ENCODE data around the gene SPPL3. TPM values are rescaled to one million over a fixed set of nuclear protein-coding genes. Genes with fewer than 3 reads are reported as not detected.

The SPPL3 gene
- polyA plus RNA-seq, 3 donors: 9.3 to 20.7 (median 12.9) TPM

DNA sequence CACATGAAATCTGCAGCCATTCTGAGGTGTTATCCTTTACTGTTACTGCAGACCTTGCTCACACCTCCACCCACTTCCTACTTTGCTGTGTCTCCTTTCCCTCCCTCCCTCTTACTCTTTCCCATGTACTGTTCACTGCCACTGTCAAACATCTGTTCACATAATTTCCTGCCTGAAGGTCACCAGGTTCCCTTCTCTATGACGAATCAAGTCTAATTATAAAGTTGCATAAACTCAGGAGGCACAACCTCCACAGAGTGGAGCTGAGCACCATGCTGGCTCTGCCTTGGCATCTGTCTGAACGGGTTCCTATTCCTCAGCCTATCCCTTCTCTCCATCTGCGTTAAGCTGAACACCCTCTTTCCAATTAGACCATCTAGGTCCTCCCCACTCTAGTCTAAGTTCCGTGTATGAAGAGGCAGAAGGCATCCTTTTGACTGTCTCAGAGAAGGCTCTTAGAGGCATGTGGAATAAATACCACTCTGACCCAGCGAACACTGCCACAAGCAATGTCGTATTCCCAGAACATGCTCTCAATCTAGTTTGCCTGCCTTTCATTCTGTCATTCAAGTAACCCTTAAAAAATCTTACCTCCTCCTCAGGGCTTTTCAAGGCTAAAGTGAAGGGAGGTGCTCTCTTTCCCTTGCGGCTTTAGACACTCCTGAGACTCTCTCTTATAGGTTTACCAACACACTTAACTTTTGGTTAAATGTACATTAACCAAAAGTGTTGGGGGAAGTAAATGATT is 129.8 kb downstream of the SPPL3 start:
- H3K27ac ChIP-seq (ENCODE audit: low read depth, low read length): no peak overlapping the region
- 72 to 79% (median 76%) methylated on average over 7 of the region's 7 CpGs for WGBS, 3 donors

- no peak overlapping the region for H3K27ac ChIP-seq (ENCODE audit: low read depth, low read length)
- 86 to 91% (median 86%) methylated on average over 11 of the region's 11 CpGs for WGBS, 3 donors
These were observed 133.1 kb downstream of the SPPL3 start for GRCh38 chr12:120771097-120771496.

GRCh38 chr12:120767071-120768024 is 136.8 kb downstream of the SPPL3 start:
- H3K27ac ChIP-seq (ENCODE audit: low read depth, low read length): no peak overlapping the region
- WGBS, 3 donors: 83 to 91% (median 85%) methylated on average over 11 of the region's 11 CpGs

- 77 to 92% (median 87%) methylated on average over 5 of the region's 5 CpGs for WGBS, 3 donors
- H3K27ac ChIP-seq (ENCODE audit: low read depth, low read length): no peak overlapping the region
These were observed 137.6 kb downstream of the SPPL3 start for GRCh38 chr12:120766566-120766965.

DNA sequence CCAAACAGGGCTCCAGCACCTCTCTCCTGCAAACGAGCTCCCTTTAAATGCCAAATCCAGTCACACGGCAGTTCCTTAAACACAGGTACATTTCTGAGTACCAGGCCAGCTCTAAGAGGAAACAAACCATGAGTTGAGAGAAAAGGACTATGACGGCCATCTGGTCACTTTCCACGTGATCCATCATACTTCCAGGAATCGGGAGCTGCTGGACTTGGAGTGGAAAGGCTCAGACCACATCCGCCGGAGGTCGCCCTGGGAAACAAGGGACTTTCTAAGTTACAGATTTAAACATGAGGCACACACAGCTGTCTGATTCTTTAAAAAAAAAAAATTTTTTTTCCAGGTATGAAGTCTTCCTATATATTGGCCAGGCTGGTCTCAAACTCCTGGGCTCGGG is 139.3 kb downstream of the SPPL3 start:
- H3K27ac ChIP-seq (ENCODE audit: low read depth, low read length): no peak overlapping the region
- WGBS, 3 donors: 80 to 88% (median 85%) methylated on average over 9 of the region's 9 CpGs

DNA sequence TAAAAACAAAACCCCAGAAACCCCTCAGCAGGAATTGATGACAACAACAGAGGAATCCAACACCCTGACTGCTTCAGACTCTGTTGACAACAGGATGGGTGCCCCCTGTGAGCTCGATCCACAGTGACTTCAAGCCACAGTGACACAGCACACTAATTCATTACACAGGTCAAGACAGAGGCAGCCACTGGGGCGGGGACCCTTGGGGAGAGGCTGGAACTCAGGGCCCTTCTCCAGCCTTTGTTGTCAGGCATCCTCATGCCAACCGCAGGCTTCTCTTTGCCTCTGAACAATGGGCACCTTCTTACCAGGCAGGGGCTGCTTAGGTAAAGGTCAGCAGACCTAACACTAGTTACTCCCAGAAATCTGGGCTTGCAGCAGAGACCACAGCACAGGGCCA is 140.9 kb downstream of the SPPL3 start:
- 65 to 78% (median 76%) methylated on average over 3 of the region's 3 CpGs for WGBS, 3 donors
- no peak overlapping the region for H3K27ac ChIP-seq (ENCODE audit: low read depth, low read length)

DNA sequence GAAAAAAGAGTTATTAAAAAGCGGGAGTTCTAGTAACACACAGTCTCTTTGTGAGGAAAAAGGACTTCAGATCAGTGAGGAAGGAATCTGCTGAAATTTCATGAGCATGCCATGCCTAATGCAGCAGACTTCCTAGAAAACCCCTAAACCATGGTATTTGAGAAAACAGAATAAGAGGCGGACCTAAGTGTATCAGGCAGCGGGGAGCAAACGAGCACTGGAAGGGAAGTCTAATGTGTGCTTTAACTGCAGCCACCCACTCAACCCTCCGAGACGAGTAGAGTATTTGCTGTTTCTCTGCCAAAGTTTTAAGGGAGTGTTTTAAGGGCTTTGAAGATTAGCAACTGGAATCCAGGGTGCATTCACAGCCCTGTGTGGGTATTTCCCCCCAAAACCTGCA is 142.1 kb downstream of the SPPL3 start:
- WGBS, 3 donors: 60 to 82% (median 69%) methylated on average over 6 of the region's 6 CpGs
- H3K27ac ChIP-seq (ENCODE audit: low read depth, low read length): no peak overlapping the region

DNA sequence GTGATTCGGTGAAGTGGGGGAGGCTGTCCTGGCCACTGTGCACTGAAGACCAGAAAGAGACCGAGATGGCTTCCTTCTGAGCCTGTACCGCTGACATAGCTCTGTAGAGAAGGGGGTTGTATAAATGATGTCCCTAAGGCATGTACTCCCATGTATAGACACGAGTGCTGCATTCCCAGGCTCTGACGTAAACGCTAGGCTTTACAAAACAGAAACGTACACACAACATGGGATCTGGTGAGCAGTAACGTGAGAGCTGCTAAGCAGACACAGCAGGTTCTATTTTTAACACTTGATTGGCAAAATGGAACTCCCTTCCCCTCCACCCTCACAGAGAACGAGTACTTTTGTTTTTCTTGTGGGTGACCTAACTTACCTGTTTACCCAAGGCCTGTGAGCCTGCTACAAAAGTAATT is 142.6 kb downstream of the SPPL3 start:
- 52 to 63% (median 61%) methylated on average over 9 of the region's 9 CpGs for WGBS, 3 donors

GRCh38 chr12:120760349-120761254 is 143.6 kb downstream of the SPPL3 start:
- no peak overlapping the region for H3K27ac ChIP-seq (ENCODE audit: low read depth, low read length)

More for the DNA sequence above, 142.6 kb downstream of the SPPL3 start:
- no peak overlapping the region for H3K27ac ChIP-seq (ENCODE audit: low read depth, low read length)

DNA sequence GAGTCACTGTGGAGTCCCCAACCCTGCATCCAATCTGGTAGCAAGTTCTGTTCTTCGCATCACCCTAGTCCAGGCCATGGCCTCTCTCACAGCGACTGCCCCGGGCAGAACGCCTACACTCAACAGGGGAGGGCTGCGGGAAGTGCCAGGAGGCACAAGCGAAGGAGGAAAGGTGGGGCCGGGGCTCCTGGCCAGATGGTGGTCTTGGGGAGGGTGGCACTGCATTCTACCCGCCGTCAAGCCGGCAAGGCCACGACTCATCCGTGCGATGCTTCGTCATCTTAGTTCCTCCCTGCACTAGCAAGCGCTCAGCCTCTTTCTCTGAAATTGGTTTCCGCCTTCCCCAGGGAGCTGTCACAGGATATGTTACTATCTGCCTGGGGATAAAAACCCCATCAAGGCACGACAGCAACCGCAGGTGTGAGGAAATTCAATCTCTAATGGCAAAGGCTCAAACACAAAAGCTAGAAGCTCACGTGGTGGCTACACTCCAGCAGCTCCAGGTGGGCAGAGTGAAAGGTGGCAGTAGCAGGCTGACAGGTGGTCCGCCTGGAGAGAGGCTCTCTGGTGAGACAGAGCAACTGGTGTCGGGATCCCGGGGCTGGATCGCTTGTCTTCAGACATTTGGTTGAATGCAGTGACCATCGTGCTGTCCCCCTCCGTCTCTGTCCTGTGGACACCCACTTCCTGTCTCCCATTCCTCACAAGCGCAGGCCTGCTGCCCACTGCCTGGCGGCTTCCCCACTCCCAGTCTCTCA is 144.4 kb downstream of the SPPL3 start:
- WGBS, 3 donors: 82 to 86% (median 84%) methylated on average over 26 to 27 of the region's 27 CpGs
- no peak overlapping the region for H3K27ac ChIP-seq (ENCODE audit: low read depth, low read length)

More at GRCh38 chr12:120760349-120761254, 143.6 kb downstream of the SPPL3 start:
- WGBS, 3 donors: 88 to 93% (median 89%) methylated on average over 21 of the region's 21 CpGs

- WGBS, 3 donors: 92 to 93% (median 93%) methylated on average over 7 of the region's 7 CpGs
- H3K27ac ChIP-seq (ENCODE audit: low read depth, low read length): no peak overlapping the region
These were observed 145.2 kb downstream of the SPPL3 start for GRCh38 chr12:120758798-120759590.

- no peak overlapping the region for H3K27ac ChIP-seq (ENCODE audit: low read depth, low read length)
- WGBS, 3 donors: 80 to 92% (median 91%) methylated on average over 6 of the region's 6 CpGs
These were observed 146.2 kb downstream of the SPPL3 start for GRCh38 chr12:120757949-120758348.

DNA sequence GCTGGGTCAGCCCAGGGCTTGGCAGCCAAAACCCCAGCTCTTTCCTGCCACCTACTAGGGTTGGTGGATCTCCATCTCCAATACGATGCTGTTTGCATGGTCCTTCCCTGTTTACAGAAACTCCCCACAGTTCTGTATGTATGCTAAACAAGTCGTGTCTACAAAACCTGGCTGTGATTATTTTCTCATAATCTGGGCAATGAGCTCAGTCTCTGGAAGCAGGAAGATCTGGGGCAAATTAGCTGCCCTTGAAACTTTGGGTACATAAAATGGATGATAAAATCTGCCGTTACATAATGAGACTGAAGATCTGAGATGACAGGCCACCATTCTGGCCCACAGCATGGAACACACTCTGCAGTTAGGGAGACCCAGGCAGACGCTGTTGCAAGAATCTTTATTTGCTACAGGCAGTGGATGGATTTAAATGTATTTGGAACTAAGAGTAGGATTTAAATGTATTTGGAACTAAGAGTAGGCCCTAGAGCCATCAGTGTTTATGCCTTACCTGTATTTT is 146.9 kb downstream of the SPPL3 start:
- WGBS, 3 donors: 45 to 90% (median 71%) methylated on average over 4 of the region's 4 CpGs
- no peak overlapping the region for H3K27ac ChIP-seq (ENCODE audit: low read depth, low read length)

DNA sequence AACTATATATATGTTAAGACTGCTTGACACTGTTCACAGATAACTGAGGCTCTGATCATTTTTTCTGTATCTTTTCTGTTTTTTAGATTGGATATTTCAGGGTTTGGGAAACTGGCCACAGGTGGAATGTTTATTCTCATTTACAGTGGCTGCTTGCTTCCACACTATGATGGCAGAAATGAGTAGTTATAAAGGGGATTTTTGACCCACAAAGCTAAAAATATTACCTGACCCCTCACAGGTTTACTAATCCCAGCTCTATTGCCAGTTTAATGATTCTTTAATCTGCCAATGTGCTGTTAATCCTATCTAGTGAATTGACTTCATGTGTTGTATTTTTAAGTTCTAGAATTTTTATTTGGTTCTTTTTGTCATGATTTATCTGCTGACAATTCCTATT is 148.9 kb downstream of the SPPL3 start:
- H3K27ac ChIP-seq (ENCODE audit: low read depth, low read length): no peak overlapping the region

DNA sequence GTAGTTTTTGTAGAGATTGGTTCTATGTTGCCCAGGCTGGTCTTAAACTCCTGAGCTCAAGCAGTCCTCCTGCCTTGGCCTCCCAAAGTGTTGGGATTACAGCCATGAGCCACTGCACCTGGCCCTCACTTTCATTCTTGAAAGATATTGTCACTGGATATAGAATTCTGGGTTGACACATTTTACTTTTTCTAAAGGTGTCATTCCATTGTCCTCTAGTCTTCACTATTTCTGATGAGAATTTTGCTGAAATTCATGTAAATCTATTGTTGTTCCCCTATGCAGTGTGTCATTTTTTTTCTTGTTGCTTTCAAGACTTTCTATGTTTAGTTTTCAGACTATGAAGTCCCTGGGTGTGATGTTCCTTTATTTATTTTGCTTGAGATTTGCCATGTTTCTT is 149.4 kb downstream of the SPPL3 start:
- no peak overlapping the region for H3K27ac ChIP-seq (ENCODE audit: low read depth, low read length)

DNA sequence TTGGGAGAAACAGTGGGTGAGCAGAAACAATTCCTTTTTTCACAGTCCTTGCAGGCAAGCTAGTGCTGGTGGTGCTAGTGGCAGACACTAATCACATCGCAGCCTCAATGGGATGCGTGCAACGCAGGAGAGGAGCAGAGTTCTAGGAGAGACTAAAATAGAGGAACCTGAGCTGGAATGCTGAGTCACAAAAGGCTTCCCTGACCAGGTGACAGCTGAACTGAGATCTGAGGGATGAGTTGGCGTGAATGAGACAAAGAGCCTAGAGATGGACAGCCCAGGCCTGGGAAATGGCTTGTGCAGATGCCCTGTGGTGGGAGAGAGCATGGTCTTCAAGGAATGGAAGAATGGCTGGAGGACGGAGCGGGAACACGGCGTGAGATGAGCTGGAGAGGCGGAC is 152.8 kb downstream of the SPPL3 start:
- H3K27ac ChIP-seq (ENCODE audit: low read depth, low read length): no peak overlapping the region
- 94 to 97% (median 96%) methylated on average over 9 of the region's 9 CpGs for WGBS, 3 donors

- H3K27ac ChIP-seq (ENCODE audit: low read depth, low read length): no peak overlapping the region
- 92 to 99% (median 96%) methylated on average over 5 of the region's 5 CpGs for WGBS, 3 donors
These were observed 153.4 kb downstream of the SPPL3 start for GRCh38 chr12:120750806-120751205.
